ENCODE results near the gene POLR1H.

The POLR1H gene

GRCh38 chr6:30073489-30074235 lies 12.6 kb downstream of the POLR1H start:
- TF ChIP-seq RARB (CRISPR knock-in tag; IDR thresholded peaks at IDR 0.05) (no peak), ZNF70 (CRISPR knock-in tag; IDR thresholded peaks at IDR 0.05) (no peak), TSHZ2 (CRISPR knock-in tag; IDR thresholded peaks at IDR 0.05) (no peak), PPARA (CRISPR knock-in tag; IDR thresholded peaks at IDR 0.05; ENCODE audit: borderline replicate concordance) (no peak), ZFP3 (CRISPR knock-in tag; IDR thresholded peaks at IDR 0.05) (no peak), ZNF565 (CRISPR knock-in tag; conservative IDR thresholded peaks at IDR 0.05; ENCODE audit: low read depth) (no peak), POU6F1 (CRISPR knock-in tag; IDR thresholded peaks at IDR 0.05; ENCODE audit: borderline replicate concordance, low read depth) (no peak), ISL1 (CRISPR knock-in tag; IDR thresholded peaks at IDR 0.05) (no peak)
- no peak for ATAC-seq

GRCh38 chr6:30074331-30075093 lies 13.4 kb downstream of the POLR1H start:
- ATAC-seq, result no peak
- TF ChIP-seq POU6F1 (CRISPR knock-in tag; IDR thresholded peaks at IDR 0.05; ENCODE audit: borderline replicate concordance, low read depth), result no peak
- no peak for TF ChIP-seq TSHZ2 (CRISPR knock-in tag; IDR thresholded peaks at IDR 0.05)
- no peak for TF ChIP-seq TCF4 (CRISPR knock-in tag; IDR thresholded peaks at IDR 0.05; ENCODE audit: borderline replicate concordance)
- TF ChIP-seq TOX (CRISPR knock-in tag; IDR thresholded peaks at IDR 0.05; ENCODE audit: borderline replicate concordance), result no peak
- TF ChIP-seq ZFP30 (CRISPR knock-in tag; IDR thresholded peaks at IDR 0.05), result no peak
- TF ChIP-seq, protein P1, sequence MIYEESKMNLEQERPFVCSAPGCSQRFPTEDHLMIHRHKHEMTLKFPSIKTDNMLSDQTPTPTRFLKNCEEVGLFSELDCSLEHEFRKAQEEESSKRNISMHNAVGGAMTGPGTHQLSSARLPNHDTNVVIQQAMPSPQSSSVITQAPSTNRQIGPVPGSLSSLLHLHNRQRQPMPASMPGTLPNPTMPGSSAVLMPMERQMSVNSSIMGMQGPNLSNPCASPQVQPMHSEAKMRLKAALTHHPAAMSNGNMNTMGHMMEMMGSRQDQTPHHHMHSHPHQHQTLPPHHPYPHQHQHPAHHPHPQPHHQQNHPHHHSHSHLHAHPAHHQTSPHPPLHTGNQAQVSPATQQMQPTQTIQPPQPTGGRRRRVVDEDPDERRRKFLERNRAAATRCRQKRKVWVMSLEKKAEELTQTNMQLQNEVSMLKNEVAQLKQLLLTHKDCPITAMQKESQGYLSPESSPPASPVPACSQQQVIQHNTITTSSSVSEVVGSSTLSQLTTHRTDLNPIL (CRISPR knock-in tag; IDR thresholded peaks at IDR 0.05; ENCODE audit: low read depth), result no peak
- no peak for TF ChIP-seq SNAI2 (CRISPR knock-in tag; IDR thresholded peaks at IDR 0.05)
- TF ChIP-seq GLIS3 (CRISPR knock-in tag; IDR thresholded peaks at IDR 0.05), result no peak
- no peak for TF ChIP-seq ZNF70 (CRISPR knock-in tag; IDR thresholded peaks at IDR 0.05)
- TF ChIP-seq BACH2 (CRISPR knock-in tag; IDR thresholded peaks at IDR 0.05; ENCODE audit: borderline replicate concordance), result no peak
- TF ChIP-seq OSR1 (CRISPR knock-in tag; IDR thresholded peaks at IDR 0.05), result no peak

All from SK-N-SH treated with all-trans-retinoic acid at 6 μM for 48 hours (cell line).